H9 (cell line): ENCODE measurements around the gene IMMP2L. TPM values are rescaled to one million over a fixed set of nuclear protein-coding genes. Genes with fewer than 3 reads are reported as not detected.

ENCODE experiments used
- DNase-seq: peaks from one replicate; pipeline ENCODE4 v3.0.0-alpha.2; 2017
- H2AFZ ChIP-seq: one replicate; pipeline ENCODE4 v1.6.1; 2013; ENCODE audit warnings: mild to moderate bottlenecking, low read length, control low read depth, moderate library complexity
- H2AK5ac ChIP-seq: 2 replicates; pipeline ENCODE4 v1.6.1; 2013; ENCODE audit warnings: low read length, control low read depth, mixed read lengths; ENCODE audit not compliant: insufficient read length
- H2BK120ac ChIP-seq: one replicate; pipeline ENCODE4 v1.6.1; 2013; ENCODE audit warnings: low read depth, mild to moderate bottlenecking, low read length, control low read depth, inconsistent platforms; ENCODE audit not compliant: poor library complexity, severe bottlenecking
- H2BK12ac ChIP-seq: 2 replicates; pipeline ENCODE4 v1.6.1; 2013; ENCODE audit warnings: low read length, control low read depth, mixed read lengths, low read depth; ENCODE audit not compliant: insufficient read length
- H2BK15ac ChIP-seq: 2 replicates; pipeline ENCODE4 v1.6.1; 2013; ENCODE audit warnings: low read depth, low read length, control low read depth
- H2BK20ac ChIP-seq: one replicate; pipeline ENCODE4 v1.6.1; 2013; ENCODE audit warnings: low read depth, mild to moderate bottlenecking, low read length, control low read depth, inconsistent platforms; ENCODE audit not compliant: poor library complexity, severe bottlenecking
- H2BK5ac ChIP-seq: 2 replicates; pipeline ENCODE4 v1.6.1; 2013; ENCODE audit warnings: low read length, control low read depth, mixed read lengths; ENCODE audit not compliant: insufficient read length
- H3K14ac ChIP-seq: 2 replicates; pipeline ENCODE4 v1.6.1; 2013; ENCODE audit warnings: low read length, control low read depth; ENCODE audit not compliant: insufficient read depth
- H3K18ac ChIP-seq: 2 replicates; pipeline ENCODE4 v1.6.1; 2013; ENCODE audit warnings: low read depth, mild to moderate bottlenecking, mixed read lengths, low read length, control low read depth; ENCODE audit not compliant: insufficient read length
- H3K23ac ChIP-seq: 2 replicates; pipeline ENCODE4 v1.6.1; 2013; ENCODE audit warnings: low read length, control low read depth, mixed read lengths, low read depth; ENCODE audit not compliant: insufficient read length
- H3K23me2 ChIP-seq: 2 replicates; pipeline ENCODE4 v1.6.1; 2013; ENCODE audit warnings: low read depth, mild to moderate bottlenecking, mixed read lengths, low read length, control low read depth; ENCODE audit not compliant: insufficient read length, poor library complexity, severe bottlenecking
- H3K27ac ChIP-seq: 2 replicates; pipeline ENCODE4 v1.5.1; 2013; ENCODE audit warnings: low read length, control low read depth, mixed read lengths, low read depth; ENCODE audit not compliant: insufficient read length
- H3K27me3 ChIP-seq: 2 replicates; pipeline ENCODE4 v1.6.1; 2013; ENCODE audit warnings: low read length, control low read depth, inconsistent platforms; ENCODE audit not compliant: insufficient read depth
- H3K4ac ChIP-seq: 2 replicates; pipeline ENCODE4 v1.6.1; 2013; ENCODE audit warnings: low read depth, mild to moderate bottlenecking, control low read depth, inconsistent platforms, low read length, moderate library complexity
- H3K4me1 ChIP-seq: 2 replicates; pipeline ENCODE4 v1.6.1; 2013; ENCODE audit warnings: low read length, control low read depth, inconsistent platforms; ENCODE audit not compliant: insufficient read depth
- H3K4me2 ChIP-seq: 2 replicates; pipeline ENCODE4 v1.6.1; 2013; ENCODE audit warnings: low read length, control low read depth, mixed read lengths; ENCODE audit not compliant: insufficient read length, insufficient read depth
- H3K56ac ChIP-seq: 2 replicates; pipeline ENCODE4 v1.6.1; 2013; ENCODE audit warnings: low read depth, mild to moderate bottlenecking, mixed read lengths, low read length, control low read depth; ENCODE audit not compliant: insufficient read length
- H3K79me1 ChIP-seq: 2 replicates; pipeline ENCODE4 v1.6.1; 2013; ENCODE audit warnings: low read depth, mild to moderate bottlenecking, moderate library complexity, low read length, control low read depth, inconsistent platforms; ENCODE audit not compliant: insufficient read depth, poor library complexity, severe bottlenecking
- H3K79me2 ChIP-seq: 2 replicates; pipeline ENCODE4 v1.6.1; 2013; ENCODE audit warnings: low read length, control low read depth, inconsistent platforms; ENCODE audit not compliant: insufficient read depth
- H3K9ac ChIP-seq: 2 replicates; pipeline ENCODE4 v1.6.1; 2013; ENCODE audit warnings: low read length, control low read depth, mixed read lengths; ENCODE audit not compliant: insufficient read length; ENCODE audit errors: extremely low read depth
- H3K9me3 ChIP-seq: one replicate; pipeline ENCODE4 v1.6.1; 2013; ENCODE audit warnings: low read depth, low read length, inconsistent platforms; ENCODE audit not compliant: control insufficient read depth
- H3T11ph ChIP-seq: one replicate; pipeline ENCODE4 v1.6.1; 2013; ENCODE audit warnings: mild to moderate bottlenecking, low read length, control low read depth, inconsistent platforms
- H4K20me1 ChIP-seq: one replicate; pipeline ENCODE4 v1.6.1; 2013; ENCODE audit not compliant: control insufficient read depth, insufficient read length, insufficient read depth
- H4K5ac ChIP-seq: 2 replicates; pipeline ENCODE4 v1.6.1; 2013; ENCODE audit warnings: low read depth, mild to moderate bottlenecking, mixed read lengths, low read length, control low read depth; ENCODE audit not compliant: insufficient read length
- H4K8ac ChIP-seq: replicated peaks from 2 replicates; pipeline ENCODE4 v1.6.1; 2013; ENCODE audit warnings: low read length, control low read depth, mixed read lengths, low read depth; ENCODE audit not compliant: insufficient read length
- H4K91ac ChIP-seq: 2 replicates; pipeline ENCODE4 v1.6.1; 2013; ENCODE audit warnings: low read depth, mild to moderate bottlenecking, moderate library complexity, mixed read lengths, low read length, control low read depth; ENCODE audit not compliant: insufficient read length
- H3K27ac Mint-ChIP-seq, 3 experiments: 2 replicates in 2 of 3; 3 replicates in 1 of 3; pipeline ENCODE4 v1.8.0; 2020 to 2021; ENCODE audit warnings: mixed read lengths in 3 of 3, mild to moderate bottlenecking in 1 of 3, moderate library complexity in 1 of 3
- H3K27me3 Mint-ChIP-seq: 2 replicates; pipeline ENCODE4 v1.8.0; 2021; ENCODE audit warnings: low read depth, mild to moderate bottlenecking, moderate library complexity, mixed read lengths
- H3K36me3 Mint-ChIP-seq, 3 experiments: 2 replicates in 2 of 3; 3 replicates in 1 of 3; pipeline ENCODE4 v1.8.0; 2020 to 2021; ENCODE audit warnings: low read depth in 3 of 3, mixed read lengths in 3 of 3; ENCODE audit not compliant: insufficient read depth in 1 of 3
- H3K4me1 Mint-ChIP-seq, 2 experiments: 2 replicates each; pipeline ENCODE4 v1.8.0; 2020; ENCODE audit warnings: mixed read lengths in 2 of 2
- H3K4me3 Mint-ChIP-seq, 2 experiments: 2 replicates in 1 of 2; 3 replicates in 1 of 2; pipeline ENCODE4 v1.8.0; 2020 to 2021; ENCODE audit warnings: mild to moderate bottlenecking in 2 of 2, mixed read lengths in 2 of 2, moderate library complexity in 1 of 2
- H3K9me3 Mint-ChIP-seq, 2 experiments: 2 replicates in 1 of 2; 3 replicates in 1 of 2; pipeline ENCODE4 v1.8.0; 2020; ENCODE audit warnings: mild to moderate bottlenecking in 2 of 2, mixed read lengths in 2 of 2, moderate library complexity in 1 of 2
- CTCF ChIP-seq: fragments of 200-600 bp; sonication (generic); conservative IDR thresholded peaks from 3 replicates; pipeline ENCODE4 v1.8.0; 2021; ENCODE audit warnings: antibody characterized with exemption, mild to moderate bottlenecking
- WGBS: extraction: QIAGEN DNeasy Blood & Tissue Kit; methylation state at CpG from one replicate; pipeline ENCODE4 v1.1.7; 2013; ENCODE audit warnings: missing lambda C conversion rate, low lambda C conversion rate, mixed read lengths; ENCODE audit not compliant: insufficient read length; ENCODE audit errors: extremely low coverage; 5-methylcytosine and 5-hydroxymethylcytosine counted together
- total RNA-seq: library from RNA; stranded (reverse); gene quantifications from 2 replicates; pipeline ENCODE4 v1.2.1, GENCODE V29; 2021

Gene IMMP2L
- total RNA-seq, 1 experiment from 2014 or later = 14.7 TPM

GRCh38 chr7:111175908-111176441 is 386.3 kb downstream of the IMMP2L start:
- no peak overlapping the region for H3K4me2 ChIP-seq
- no peak overlapping the region for H2AFZ ChIP-seq
- H3K23ac ChIP-seq = no peak overlapping the region
- no peak overlapping the region for H3T11ph ChIP-seq
- H2BK15ac ChIP-seq = no peak overlapping the region
- Mint-ChIP-seq H3K27ac (no peak overlapping the region), H3K36me3 (no peaks in the 10 kb centered on the region), H3K4me3 (no peak overlapping the region), H3K27me3 (no peaks in the 10 kb centered on the region), H3K4me1 (no peaks in the 10 kb centered on the region), H3K9me3 (no peaks in the 10 kb centered on the region; a peak in 2 of 5 replicates)
- no peak overlapping the region for H2BK20ac ChIP-seq
- no peaks in the 10 kb centered on the region for H3K23me2 ChIP-seq
- H4K5ac ChIP-seq = no peak overlapping the region
- H3K27me3 ChIP-seq = no peaks in the 10 kb centered on the region
- H3K9ac ChIP-seq = no peak overlapping the region
- H3K27ac ChIP-seq = no peak overlapping the region
- no peak overlapping the region for H2BK5ac ChIP-seq
- TF ChIP-seq CTCF = no peak
- no peak overlapping the region for H4K91ac ChIP-seq
- H3K18ac ChIP-seq = no peak overlapping the region
- H4K20me1 ChIP-seq = no peaks in the 10 kb centered on the region
- H2BK120ac ChIP-seq = no peak overlapping the region
- DNase-seq = no peak
- H2BK12ac ChIP-seq = no peak overlapping the region
- H3K56ac ChIP-seq = no peak overlapping the region
- no peak overlapping the region for H2AK5ac ChIP-seq
- H4K8ac ChIP-seq = no peak overlapping the region
- H3K14ac ChIP-seq = no peak overlapping the region
- H3K4ac ChIP-seq = no peak overlapping the region
- no CpG with 5 or more reads among the region's 2 CpGs for whole genome bisulfite sequencing
- no peaks in the 10 kb centered on the region for H3K79me1 ChIP-seq
- no peaks in the 10 kb centered on the region for H3K79me2 ChIP-seq
- no peaks in the 10 kb centered on the region for H3K9me3 ChIP-seq
- H3K4me1 ChIP-seq = no peaks in the 10 kb centered on the region
